Measurements from ENCODE around the gene INO80. TPM values are rescaled to one million over a fixed set of nuclear protein-coding genes. Genes with fewer than 3 reads are reported as not detected.

INO80 gene
- polyA plus RNA-seq, 4 donors: 6.9 to 18.7 (median 11.5) TPM

DNA sequence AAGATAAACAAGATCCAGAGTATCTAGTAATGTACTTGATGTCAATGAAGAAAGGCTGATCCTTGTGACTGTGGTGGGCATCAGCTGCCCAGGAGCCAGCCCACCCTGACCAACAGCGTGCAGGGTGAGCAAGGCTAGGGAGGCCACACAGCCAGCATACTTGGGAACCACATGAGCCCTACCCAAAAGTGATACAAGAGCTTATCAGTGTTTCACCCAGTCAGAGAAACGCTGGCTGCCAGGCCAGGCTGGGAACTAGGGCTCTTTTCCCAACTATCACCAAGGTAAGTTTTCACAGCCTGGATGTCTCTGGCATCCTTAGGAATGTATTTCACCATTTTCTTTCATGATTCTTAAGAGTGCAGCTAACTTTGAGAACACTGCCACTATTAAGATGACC lies 137.9 kb downstream of the INO80 start:
- H3K36me3 ChIP-seq (ENCODE audit: control insufficient read depth in 3 of 3, insufficient read depth in 2 of 3, low read depth in 1 of 3, low read length in 3 of 3): peaks cover 30 to 67% (median 50%) of the 10 kb centered on the region in 3 donors

DNA sequence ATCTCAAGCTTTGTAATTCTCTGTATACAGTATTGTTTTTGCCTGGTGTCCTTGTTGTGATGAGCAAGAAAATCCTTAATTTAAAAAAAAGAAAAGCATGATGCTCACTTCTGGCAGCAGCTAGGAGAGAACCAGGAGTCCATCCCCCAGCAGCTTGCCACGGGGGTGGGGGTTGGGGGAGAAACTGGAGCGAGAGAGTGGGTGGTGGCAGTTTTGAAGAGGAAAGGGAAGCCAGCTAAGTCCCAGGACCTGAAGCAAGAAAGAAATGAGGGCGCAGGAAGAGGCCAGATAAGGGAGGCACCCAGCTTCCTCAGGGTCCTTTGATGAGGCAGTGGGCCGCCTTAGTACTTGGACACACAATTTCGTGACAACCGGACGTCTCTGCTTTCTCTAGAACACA lies 139.3 kb downstream of the INO80 start:
- Histone ChIP-seq H3K36me3 (ENCODE audit: control insufficient read depth in 3 of 3, insufficient read depth in 2 of 3, low read depth in 1 of 3, low read length in 3 of 3) (peaks cover 24 to 57% (median 40%) of the 10 kb centered on the region in 3 donors), H3K27ac (ENCODE audit: low read depth in 1 of 3, low read length in 2 of 3) (no peak overlapping the region), H3K27me3 (ENCODE audit: control insufficient read depth in 3 of 3, insufficient read depth in 3 of 3, low read length in 3 of 3) (no peaks in the 10 kb centered on the region), H3K4me3 (ENCODE audit: low read depth in 1 of 3, low read length in 3 of 3) (no peak overlapping the region), H3K4me1 (ENCODE audit: control insufficient read depth in 3 of 3, insufficient read depth in 2 of 3, low read depth in 1 of 3, low read length in 2 of 3) (no peaks in the 10 kb centered on the region), H3K9me3 (ENCODE audit: control insufficient read depth in 2 of 2, insufficient read depth in 1 of 2, low read depth in 1 of 2, low read length in 1 of 2) (no peaks in the 10 kb centered on the region)
- no peak for FAIRE-seq
- WGBS, 3 donors: 79 to 84% (median 81%) methylated on average over 7 of the region's 7 CpGs
- DNase-seq: no peak

More for the DNA sequence above, 137.9 kb downstream of the INO80 start:
- H3K4me3 ChIP-seq (ENCODE audit: low read depth in 1 of 3, low read length in 3 of 3): no peak overlapping the region
- H3K4me1 ChIP-seq (ENCODE audit: control insufficient read depth in 3 of 3, insufficient read depth in 2 of 3, low read depth in 1 of 3, low read length in 2 of 3): no peaks in the 10 kb centered on the region
- FAIRE-seq: no peak
- WGBS, 3 donors: 60 to 79% (median 76%) methylated on average over 2 of the region's 2 CpGs
- H3K27ac ChIP-seq (ENCODE audit: low read depth in 1 of 3, low read length in 2 of 3): no peak overlapping the region
- H3K9me3 ChIP-seq (ENCODE audit: control insufficient read depth in 2 of 2, insufficient read depth in 1 of 2, low read depth in 1 of 2, low read length in 1 of 2): no peaks in the 10 kb centered on the region
- no peaks in the 10 kb centered on the region for H3K27me3 ChIP-seq (ENCODE audit: control insufficient read depth in 3 of 3, insufficient read depth in 3 of 3, low read length in 3 of 3)
- no peak for DNase-seq

DNA sequence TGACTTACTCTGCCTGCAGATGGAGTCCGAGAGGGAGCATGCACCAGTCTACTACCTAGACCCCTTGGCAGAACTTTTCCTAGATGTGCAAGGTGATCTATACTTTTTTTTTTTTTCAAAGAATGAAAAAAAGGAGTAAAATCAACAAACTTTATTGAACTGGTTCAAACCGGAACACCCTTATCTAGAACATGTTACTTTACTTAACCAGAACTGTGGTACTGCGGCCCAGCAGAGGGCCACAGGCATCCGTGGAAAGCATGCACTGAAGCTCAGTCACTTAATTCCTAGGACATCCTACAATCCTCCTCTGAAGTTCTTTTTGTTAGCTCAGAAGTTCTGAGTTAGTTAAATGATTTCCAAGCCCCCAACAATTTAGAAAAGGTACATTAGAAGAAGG lies 141.2 kb downstream of the INO80 start:
- no peaks in the 10 kb centered on the region for H3K4me1 ChIP-seq (ENCODE audit: control insufficient read depth in 3 of 3, insufficient read depth in 2 of 3, low read depth in 1 of 3, low read length in 2 of 3)
- peaks cover 15 to 41% (median 29%) of the 10 kb centered on the region in 3 donors for H3K36me3 ChIP-seq (ENCODE audit: control insufficient read depth in 3 of 3, insufficient read depth in 2 of 3, low read depth in 1 of 3, low read length in 3 of 3)
- H3K27ac ChIP-seq (ENCODE audit: low read depth in 1 of 3, low read length in 2 of 3): no peak overlapping the region
- DNase-seq (no peak), FAIRE-seq (no peak)
- H3K9me3 ChIP-seq (ENCODE audit: control insufficient read depth in 2 of 2, insufficient read depth in 1 of 2, low read depth in 1 of 2, low read length in 1 of 2): no peaks in the 10 kb centered on the region
- H3K27me3 ChIP-seq (ENCODE audit: control insufficient read depth in 3 of 3, insufficient read depth in 3 of 3, low read length in 3 of 3): no peaks in the 10 kb centered on the region
- H3K4me3 ChIP-seq (ENCODE audit: low read depth in 1 of 3, low read length in 3 of 3): no peak overlapping the region
- 75 to 81% (median 81%) methylated on average over 4 of the region's 4 CpGs for WGBS, 3 donors

DNA sequence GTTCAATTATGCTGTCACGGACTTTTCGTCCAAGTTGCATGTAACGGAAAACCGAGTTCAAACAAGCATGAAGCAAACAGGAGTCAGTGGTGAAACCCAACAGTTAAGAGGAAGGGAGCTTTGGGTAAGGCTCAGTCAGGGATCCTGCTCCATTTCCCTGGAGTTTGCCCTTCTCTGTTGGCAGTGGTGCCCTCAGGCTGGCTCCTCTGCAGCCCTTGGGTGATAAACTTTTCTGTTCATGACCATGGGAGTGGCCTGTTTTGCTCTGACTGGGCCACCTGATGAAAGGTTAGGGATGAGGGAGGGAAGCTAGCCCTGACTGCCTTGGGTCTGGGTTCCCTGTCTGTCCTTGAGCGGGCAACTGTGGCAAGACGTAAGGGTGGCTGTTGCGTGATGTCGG lies 146.7 kb downstream of the INO80 start:
- Histone ChIP-seq H3K36me3 (ENCODE audit: control insufficient read depth in 3 of 3, insufficient read depth in 2 of 3, low read depth in 1 of 3, low read length in 3 of 3) (peaks cover 0 to 2% (median 0%) of the 10 kb centered on the region in 3 donors), H3K4me1 (ENCODE audit: control insufficient read depth in 3 of 3, insufficient read depth in 2 of 3, low read depth in 1 of 3, low read length in 2 of 3) (peaks cover 0 to 7% (median 0%) of the 10 kb centered on the region in 3 donors), H3K27me3 (ENCODE audit: control insufficient read depth in 3 of 3, insufficient read depth in 3 of 3, low read length in 3 of 3) (no peaks in the 10 kb centered on the region), H3K4me3 (ENCODE audit: low read depth in 1 of 3, low read length in 3 of 3) (no peak overlapping the region), H3K9me3 (ENCODE audit: control insufficient read depth in 2 of 2, insufficient read depth in 1 of 2, low read depth in 1 of 2, low read length in 1 of 2) (no peaks in the 10 kb centered on the region), H3K27ac (ENCODE audit: low read depth in 1 of 3, low read length in 2 of 3) (no peak overlapping the region)
- DNase-seq (peak in 1 of 2 donors; percentile 34), FAIRE-seq (no peak)
- WGBS, 3 donors: 82 to 95% (median 89%) methylated on average over 8 of the region's 8 CpGs

DNA sequence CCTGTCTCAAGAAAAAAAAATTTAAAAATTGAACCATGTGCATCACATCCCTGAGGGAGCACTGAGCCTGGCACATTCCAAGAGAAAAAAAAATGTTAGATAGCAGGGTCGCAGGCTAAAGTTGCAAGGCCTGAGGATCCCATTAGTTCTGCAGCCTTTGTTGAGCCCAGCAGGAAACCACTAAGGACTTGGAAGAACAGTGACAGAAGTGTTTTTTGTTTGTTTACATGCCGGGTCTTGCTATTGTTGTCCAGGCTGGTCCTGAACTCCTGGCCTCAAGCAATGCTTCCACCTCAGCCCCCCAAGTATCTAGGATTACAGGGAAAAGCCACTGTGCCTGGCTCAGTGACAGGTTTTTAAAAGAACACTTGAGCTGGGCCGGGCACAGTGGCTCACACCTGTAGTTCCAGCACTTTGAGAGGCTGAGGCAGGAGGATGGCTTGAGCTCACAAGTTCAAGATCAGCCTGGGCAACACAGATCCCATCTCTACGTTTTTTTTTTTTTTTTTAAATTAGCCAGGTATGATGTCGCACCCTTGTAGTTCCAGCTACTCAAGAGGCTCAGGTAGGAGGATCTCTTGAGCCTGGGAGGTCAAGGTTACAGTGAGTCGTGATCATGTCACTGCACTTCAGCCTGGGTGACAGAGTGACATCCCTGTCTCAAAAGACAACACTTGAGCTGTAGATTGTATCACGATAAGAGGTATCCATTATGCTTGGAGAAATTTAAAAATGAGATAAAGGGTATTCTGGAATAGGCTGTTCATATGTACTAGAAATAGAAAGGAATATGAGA lies 147.6 kb downstream of the INO80 start:
- 73 to 77% (median 76%) methylated on average over 7 of the region's 7 CpGs for WGBS, 3 donors
- no peaks in the 10 kb centered on the region for H3K9me3 ChIP-seq (ENCODE audit: control insufficient read depth in 2 of 2, insufficient read depth in 1 of 2, low read depth in 1 of 2, low read length in 1 of 2)

DNA sequence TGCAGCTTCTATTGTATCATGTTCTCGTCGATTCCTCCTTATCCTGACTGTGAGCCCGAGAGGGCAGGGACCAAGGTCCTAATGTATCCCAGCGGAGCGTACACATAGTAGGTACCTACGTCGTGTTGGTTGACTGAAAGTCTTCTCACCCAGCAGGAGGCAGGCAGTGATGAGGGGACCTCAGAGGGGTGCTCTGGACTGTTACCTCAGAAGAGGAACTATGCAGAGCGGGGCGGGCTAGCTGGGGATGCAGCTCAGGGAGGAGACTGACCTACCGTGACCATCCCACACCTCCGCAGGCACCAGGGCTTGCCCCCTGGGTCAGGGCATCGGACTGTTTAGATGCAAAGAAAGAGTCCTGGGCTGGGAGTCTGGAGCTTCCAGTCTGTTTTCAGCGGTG lies 151.4 kb downstream of the INO80 start:
- Histone ChIP-seq H3K4me1 (ENCODE audit: control insufficient read depth in 3 of 3, insufficient read depth in 2 of 3, low read depth in 1 of 3, low read length in 2 of 3) (peaks cover 0 to 15% (median 0%) of the 10 kb centered on the region in 3 donors), H3K27me3 (ENCODE audit: control insufficient read depth in 3 of 3, insufficient read depth in 3 of 3, low read length in 3 of 3) (no peaks in the 10 kb centered on the region), H3K36me3 (ENCODE audit: control insufficient read depth in 3 of 3, insufficient read depth in 2 of 3, low read depth in 1 of 3, low read length in 3 of 3) (no peaks in the 10 kb centered on the region), H3K4me3 (ENCODE audit: low read depth in 1 of 3, low read length in 3 of 3) (no peak overlapping the region), H3K9me3 (ENCODE audit: control insufficient read depth in 2 of 2, insufficient read depth in 1 of 2, low read depth in 1 of 2, low read length in 1 of 2) (peaks cover 0 to 5% of the 10 kb centered on the region in 2 donors), H3K27ac (ENCODE audit: low read depth in 1 of 3, low read length in 2 of 3) (no peak overlapping the region)
- FAIRE-seq (no peak), DNase-seq (no peak)
- WGBS, 3 donors: 80 to 85% (median 84%) methylated on average over 12 to 13 of the region's 13 CpGs

More for the DNA sequence above, 147.6 kb downstream of the INO80 start:
- FAIRE-seq (no peak), DNase-seq (no peak)
- H3K27ac ChIP-seq (ENCODE audit: low read depth in 1 of 3, low read length in 2 of 3): no peak overlapping the region
- peaks cover 0 to 7% (median 0%) of the 10 kb centered on the region in 3 donors for H3K4me1 ChIP-seq (ENCODE audit: control insufficient read depth in 3 of 3, insufficient read depth in 2 of 3, low read depth in 1 of 3, low read length in 2 of 3)
- peaks cover 0 to 2% (median 0%) of the 10 kb centered on the region in 3 donors for H3K36me3 ChIP-seq (ENCODE audit: control insufficient read depth in 3 of 3, insufficient read depth in 2 of 3, low read depth in 1 of 3, low read length in 3 of 3)
- no peaks in the 10 kb centered on the region for H3K27me3 ChIP-seq (ENCODE audit: control insufficient read depth in 3 of 3, insufficient read depth in 3 of 3, low read length in 3 of 3)
- no peak overlapping the region for H3K4me3 ChIP-seq (ENCODE audit: low read depth in 1 of 3, low read length in 3 of 3)

DNA sequence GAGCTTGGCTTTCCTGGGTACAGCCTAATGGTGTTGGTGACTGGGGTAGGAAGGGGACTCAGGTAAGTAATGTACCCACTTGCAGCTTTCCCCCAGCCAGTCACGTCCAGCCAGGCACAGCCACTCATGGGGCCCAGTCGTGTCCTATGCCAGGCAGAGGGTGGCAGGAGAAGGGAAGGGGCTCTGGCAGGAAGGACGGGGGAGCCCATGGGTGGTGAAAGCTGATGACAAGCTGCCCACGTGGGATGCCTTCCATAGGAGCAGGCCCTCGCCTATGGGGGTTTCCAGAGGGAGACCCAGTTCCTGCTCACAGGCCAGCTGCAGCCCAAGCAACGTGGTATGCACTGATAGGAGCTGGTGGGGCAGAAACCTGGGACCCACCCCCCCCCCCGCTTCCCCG lies 152.1 kb downstream of the INO80 start:
- H3K27me3 ChIP-seq (ENCODE audit: control insufficient read depth in 3 of 3, insufficient read depth in 3 of 3, low read length in 3 of 3): no peaks in the 10 kb centered on the region
- H3K9me3 ChIP-seq (ENCODE audit: control insufficient read depth in 2 of 2, insufficient read depth in 1 of 2, low read depth in 1 of 2, low read length in 1 of 2): peaks cover 0 to 5% of the 10 kb centered on the region in 2 donors
- DNase-seq (no peak), FAIRE-seq (no peak)
- WGBS, 3 donors: 81 to 96% (median 84%) methylated on average over 4 to 8 of the region's 8 CpGs
- no peak overlapping the region for H3K27ac ChIP-seq (ENCODE audit: low read depth in 1 of 3, low read length in 2 of 3)
- peaks cover 0 to 15% (median 0%) of the 10 kb centered on the region in 3 donors for H3K4me1 ChIP-seq (ENCODE audit: control insufficient read depth in 3 of 3, insufficient read depth in 2 of 3, low read depth in 1 of 3, low read length in 2 of 3)
- H3K4me3 ChIP-seq (ENCODE audit: low read depth in 1 of 3, low read length in 3 of 3): no peak overlapping the region
- no peaks in the 10 kb centered on the region for H3K36me3 ChIP-seq (ENCODE audit: control insufficient read depth in 3 of 3, insufficient read depth in 2 of 3, low read depth in 1 of 3, low read length in 3 of 3)

DNA sequence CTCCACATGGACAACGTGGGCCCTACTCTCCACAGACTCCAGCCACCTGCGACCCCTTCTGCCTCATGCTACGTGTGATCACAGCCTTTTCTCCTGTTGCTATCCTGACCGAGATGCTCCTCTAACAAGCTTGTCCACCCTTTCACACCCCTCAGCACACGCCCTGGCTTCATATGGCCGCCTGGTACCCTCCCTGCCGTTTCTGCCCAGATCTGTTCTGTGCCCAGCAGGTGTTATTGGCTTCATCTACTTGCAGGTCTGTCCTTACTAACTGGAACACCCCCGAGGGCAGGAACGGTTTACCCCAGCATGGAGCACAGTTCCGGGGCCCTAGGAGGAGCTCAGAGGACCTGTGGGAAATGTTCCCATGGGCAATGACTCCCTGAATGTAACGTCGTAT lies 152.9 kb downstream of the INO80 start:
- no peak for FAIRE-seq
- no peak for DNase-seq
- Histone ChIP-seq H3K9me3 (ENCODE audit: control insufficient read depth in 2 of 2, insufficient read depth in 1 of 2, low read depth in 1 of 2, low read length in 1 of 2) (peaks cover 0 to 5% of the 10 kb centered on the region in 2 donors), H3K36me3 (ENCODE audit: control insufficient read depth in 3 of 3, insufficient read depth in 2 of 3, low read depth in 1 of 3, low read length in 3 of 3) (no peaks in the 10 kb centered on the region), H3K4me1 (ENCODE audit: control insufficient read depth in 3 of 3, insufficient read depth in 2 of 3, low read depth in 1 of 3, low read length in 2 of 3) (peaks cover 0 to 15% (median 0%) of the 10 kb centered on the region in 3 donors), H3K27ac (ENCODE audit: low read depth in 1 of 3, low read length in 2 of 3) (no peak overlapping the region), H3K27me3 (ENCODE audit: control insufficient read depth in 3 of 3, insufficient read depth in 3 of 3, low read length in 3 of 3) (no peaks in the 10 kb centered on the region), H3K4me3 (ENCODE audit: low read depth in 1 of 3, low read length in 3 of 3) (no peak overlapping the region)
- 86 to 89% (median 87%) methylated on average over 12 of the region's 12 CpGs for WGBS, 3 donors
